ENCODE data around the gene ASPSCR1.

Gene ASPSCR1

DNA sequence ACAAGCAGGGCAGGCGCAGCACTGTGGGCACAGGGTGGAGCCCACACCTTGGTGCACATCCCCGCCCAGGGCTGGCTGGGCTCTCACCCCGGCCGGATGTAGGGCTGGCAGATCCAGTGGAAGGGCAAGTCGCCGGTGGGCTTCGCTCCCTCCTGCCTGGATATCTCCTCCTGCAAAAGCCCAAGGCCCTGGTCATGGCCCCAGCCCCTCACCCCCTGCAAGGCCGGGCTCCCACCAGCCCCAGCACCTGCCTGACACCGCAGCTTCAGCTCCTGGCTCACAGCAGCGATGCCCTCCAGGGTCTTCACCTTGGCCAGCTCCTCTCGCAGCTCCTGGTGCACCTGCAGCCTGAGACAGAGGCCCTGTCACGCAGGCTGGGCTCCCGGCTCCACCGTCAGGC is 83.2 kb downstream of the ASPSCR1 start:
- Histone ChIP-seq H2BK120ac (ENCODE audit: low read depth, low read length) (no peak overlapping the region), H3K9ac (ENCODE audit: low read depth, low read length, poor library complexity) (no peak overlapping the region), H2AK5ac (ENCODE audit: low read depth, low read length) (no peak overlapping the region), H4K8ac (ENCODE audit: low read depth, low read length) (no peak overlapping the region), H3K9me3 (replicated peaks in 1 of 2; ENCODE audit: control insufficient read depth in 2 of 2, insufficient read depth in 1 of 2, low read depth in 1 of 2, low read length in 2 of 2) (no peaks in the 10 kb centered on the region), H3K27ac (replicated peaks; ENCODE audit: low read length) (no peak overlapping the region), H2BK15ac (ENCODE audit: low read length) (no peak overlapping the region), H2AFZ (ENCODE audit: low read length) (no peak overlapping the region), H3K79me1 (ENCODE audit: low read depth, low read length) (peaks cover 14% of the 10 kb centered on the region), H3K4me3 (ENCODE audit: low read length in 2 of 2) (no peak overlapping the region), H4K91ac (ENCODE audit: low read depth, low read length, poor library complexity) (no peak overlapping the region), H3K27me3 (ENCODE audit: control insufficient read depth in 3 of 3, insufficient read depth in 3 of 3, low read depth in 1 of 3, low read length in 3 of 3) (no peaks in the 10 kb centered on the region), H3K14ac (ENCODE audit: low read length) (no peak overlapping the region), H3K36me3 (replicated peaks in 1 of 2; ENCODE audit: control insufficient read depth in 2 of 2, insufficient read depth in 2 of 2, low read length in 2 of 2) (peaks cover 61 to 84% of the 10 kb centered on the region in 2 donors), H2BK5ac (ENCODE audit: low read length) (peak overlapping the region; percentile 13), H3K18ac (ENCODE audit: low read length) (peak overlapping the region; percentile 28), H3K23ac (ENCODE audit: low read depth, low read length, poor library complexity) (peak overlapping the region; percentile 73), H3K4ac (ENCODE audit: low read length) (no peak overlapping the region), H2BK12ac (ENCODE audit: low read length) (no peak overlapping the region), H3K4me2 (ENCODE audit: insufficient read depth, low read length, poor library complexity, severe bottlenecking) (no peak overlapping the region), H3K4me1 (ENCODE audit: control insufficient read depth in 2 of 2, insufficient read depth in 1 of 2, low read depth in 1 of 2, low read length in 2 of 2) (peaks cover 4 to 8% of the 10 kb centered on the region in 2 donors)
- no CpG with 5 or more reads among the region's 14 CpGs for WGBS, 2 donors (ENCODE audit: extremely low coverage in 2 of 2, insufficient read length in 2 of 2, insufficient replicate concordance in 1 of 2)
- no peak for DNase-seq (ENCODE audit: low spot score)

DNA sequence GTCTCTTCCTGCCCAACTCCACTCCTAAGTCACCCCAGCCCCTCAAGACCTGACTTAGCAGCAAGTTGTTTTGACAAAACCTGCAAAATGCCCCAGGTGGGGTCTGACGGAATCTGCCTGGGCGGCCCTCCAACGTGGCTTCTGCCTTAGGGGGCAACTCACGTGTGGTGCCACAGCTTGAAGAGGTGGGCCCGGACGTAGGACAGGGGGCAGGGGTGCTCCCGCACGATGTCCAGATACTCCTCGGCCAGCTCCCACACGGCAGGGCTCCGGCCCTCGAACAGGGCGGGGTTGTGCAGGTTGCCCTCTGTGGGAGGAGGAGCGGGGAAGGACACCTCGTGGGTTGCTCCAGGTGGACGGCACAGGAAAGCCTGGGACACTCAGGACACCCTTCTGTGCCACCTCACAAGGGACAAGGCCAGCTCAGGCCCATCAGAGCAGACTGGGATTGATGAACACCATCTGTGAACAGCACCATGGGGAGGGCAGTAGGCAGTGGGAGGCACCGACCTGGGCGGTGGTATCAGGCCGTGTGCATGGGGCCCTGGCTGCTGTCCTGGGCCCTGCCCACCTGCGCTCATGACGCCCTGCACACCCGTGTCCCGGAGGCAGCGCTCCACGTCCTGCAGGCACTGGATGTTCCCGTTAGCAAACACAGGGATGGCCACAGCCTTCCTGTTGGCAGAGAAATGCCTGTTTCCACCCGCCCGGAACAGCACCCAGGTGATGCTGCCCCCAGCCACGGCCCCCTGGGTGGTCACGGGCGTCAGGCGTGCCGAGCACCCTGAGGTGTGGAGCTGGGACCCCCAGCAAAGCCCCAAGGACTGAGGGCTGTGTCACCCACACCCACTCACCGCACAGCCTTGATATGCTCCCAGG is 83.9 kb downstream of the ASPSCR1 start:
- no peak overlapping the region for H3K14ac ChIP-seq (ENCODE audit: low read length)
- H2BK5ac ChIP-seq (ENCODE audit: low read length): peak overlapping the region; percentile 13
- no peak overlapping the region for H3K27ac ChIP-seq (replicated peaks; ENCODE audit: low read length)

DNA sequence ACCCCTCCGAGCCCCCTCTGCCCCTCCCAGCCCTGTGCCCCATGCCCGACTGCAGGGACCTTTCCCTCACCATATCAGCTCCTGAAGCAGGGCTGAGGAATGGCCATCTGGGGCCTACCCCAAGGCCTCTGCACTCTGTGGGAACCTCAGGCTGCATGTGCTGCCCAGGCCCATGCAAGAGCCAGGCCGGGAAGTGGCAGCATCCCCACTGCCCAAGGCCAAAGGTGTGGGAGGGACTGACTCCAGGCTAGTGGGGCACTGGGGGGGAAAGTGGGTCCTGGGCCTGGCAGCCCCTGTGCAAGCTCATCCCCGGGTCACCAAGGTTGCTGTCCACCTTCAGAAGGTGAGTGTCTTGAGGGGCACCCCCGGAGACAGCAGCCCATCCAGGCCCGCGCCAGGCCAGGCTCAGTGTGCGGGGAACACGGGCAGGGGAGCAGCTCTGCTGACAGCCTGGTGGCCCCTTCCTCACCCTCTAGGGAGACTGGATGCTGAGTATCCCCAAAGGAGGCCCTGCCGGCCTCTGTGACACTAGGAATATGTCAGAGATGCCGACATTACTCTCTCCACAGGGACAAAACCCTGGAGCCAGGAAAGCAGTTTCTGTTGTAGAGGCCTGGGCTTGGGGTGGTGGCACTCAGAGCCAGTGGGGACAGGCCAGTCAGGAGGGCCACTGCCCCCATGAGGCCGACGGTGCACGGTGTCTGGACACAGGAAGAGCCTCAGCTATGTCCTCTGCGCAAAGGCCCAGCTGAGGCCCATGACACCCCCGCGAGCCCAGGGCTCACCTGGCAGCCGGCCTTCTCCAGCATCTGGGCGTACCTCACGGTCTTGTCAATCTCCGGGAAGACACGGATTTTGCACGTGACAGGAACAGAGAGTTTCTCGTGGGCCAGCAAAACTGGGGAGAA is 84.9 kb downstream of the ASPSCR1 start:
- Histone ChIP-seq H2BK12ac (ENCODE audit: low read length) (no peak overlapping the region), H3K79me1 (ENCODE audit: low read depth, low read length) (peaks cover 12% of the 10 kb centered on the region), H3K4me1 (ENCODE audit: control insufficient read depth in 2 of 2, insufficient read depth in 1 of 2, low read depth in 1 of 2, low read length in 2 of 2) (peaks cover 7 to 8% of the 10 kb centered on the region in 2 donors), H3K18ac (ENCODE audit: low read length) (no peak overlapping the region), H2AFZ (ENCODE audit: low read length) (no peak overlapping the region), H2BK5ac (ENCODE audit: low read length) (peak overlapping the region; percentile 39), H3K14ac (ENCODE audit: low read length) (no peak overlapping the region), H2BK15ac (ENCODE audit: low read length) (no peak overlapping the region), H2BK120ac (ENCODE audit: low read depth, low read length) (no peak overlapping the region), H3K4ac (ENCODE audit: low read length) (no peak overlapping the region), H3K9ac (ENCODE audit: low read depth, low read length, poor library complexity) (no peak overlapping the region), H3K27ac (replicated peaks; ENCODE audit: low read length) (no peak overlapping the region), H2AK5ac (ENCODE audit: low read depth, low read length) (no peak overlapping the region), H3K23ac (ENCODE audit: low read depth, low read length, poor library complexity) (no peak overlapping the region), H3K4me2 (ENCODE audit: insufficient read depth, low read length, poor library complexity, severe bottlenecking) (no peak overlapping the region), H3K36me3 (replicated peaks in 1 of 2; ENCODE audit: control insufficient read depth in 2 of 2, insufficient read depth in 2 of 2, low read length in 2 of 2) (peaks cover 44 to 67% of the 10 kb centered on the region in 2 donors), H3K27me3 (ENCODE audit: control insufficient read depth in 3 of 3, insufficient read depth in 3 of 3, low read depth in 1 of 3, low read length in 3 of 3) (no peaks in the 10 kb centered on the region), H3K9me3 (replicated peaks in 1 of 2; ENCODE audit: control insufficient read depth in 2 of 2, insufficient read depth in 1 of 2, low read depth in 1 of 2, low read length in 2 of 2) (no peaks in the 10 kb centered on the region), H3K4me3 (ENCODE audit: low read length in 2 of 2) (no peak overlapping the region), H4K91ac (ENCODE audit: low read depth, low read length, poor library complexity) (no peak overlapping the region), H4K8ac (ENCODE audit: low read depth, low read length) (no peak overlapping the region)
- no CpG with 5 or more reads among the region's 24 CpGs for WGBS, 2 donors (ENCODE audit: extremely low coverage in 2 of 2, insufficient read length in 2 of 2, insufficient replicate concordance in 1 of 2)
- DNase-seq (ENCODE audit: low spot score): no peak

More for the DNA sequence above, 83.9 kb downstream of the ASPSCR1 start:
- H2BK120ac ChIP-seq (ENCODE audit: low read depth, low read length): no peak overlapping the region
- peaks cover 14% of the 10 kb centered on the region for H3K79me1 ChIP-seq (ENCODE audit: low read depth, low read length)
- peak overlapping the region; percentile 37 for H2AK5ac ChIP-seq (ENCODE audit: low read depth, low read length)
- DNase-seq (ENCODE audit: low spot score): no peak
- H4K91ac ChIP-seq (ENCODE audit: low read depth, low read length, poor library complexity): no peak overlapping the region
- WGBS, 2 donors (ENCODE audit: extremely low coverage in 2 of 2, insufficient read length in 2 of 2, insufficient replicate concordance in 1 of 2): no CpG with 5 or more reads among the region's 34 CpGs
- no peak overlapping the region for H3K4ac ChIP-seq (ENCODE audit: low read length)
- H2AFZ ChIP-seq (ENCODE audit: low read length): no peak overlapping the region
- H3K27me3 ChIP-seq (ENCODE audit: control insufficient read depth in 3 of 3, insufficient read depth in 3 of 3, low read depth in 1 of 3, low read length in 3 of 3): no peaks in the 10 kb centered on the region
- peak overlapping the region; percentile 28 for H3K18ac ChIP-seq (ENCODE audit: low read length)
- no peaks in the 10 kb centered on the region for H3K9me3 ChIP-seq (replicated peaks in 1 of 2; ENCODE audit: control insufficient read depth in 2 of 2, insufficient read depth in 1 of 2, low read depth in 1 of 2, low read length in 2 of 2)
- H3K23ac ChIP-seq (ENCODE audit: low read depth, low read length, poor library complexity): peak overlapping the region; percentile 20
- no peak overlapping the region for H2BK15ac ChIP-seq (ENCODE audit: low read length)
- H3K4me3 ChIP-seq (ENCODE audit: low read length in 2 of 2): peak overlapping the region in 1 of 2 donors; percentile 65
- H4K8ac ChIP-seq (ENCODE audit: low read depth, low read length): peak overlapping the region; percentile 65
- no peak overlapping the region for H2BK12ac ChIP-seq (ENCODE audit: low read length)
- no peak overlapping the region for H3K9ac ChIP-seq (ENCODE audit: low read depth, low read length, poor library complexity)
- H3K36me3 ChIP-seq (replicated peaks in 1 of 2; ENCODE audit: control insufficient read depth in 2 of 2, insufficient read depth in 2 of 2, low read length in 2 of 2): peaks cover 54 to 77% of the 10 kb centered on the region in 2 donors
- no peak overlapping the region for H3K4me2 ChIP-seq (ENCODE audit: insufficient read depth, low read length, poor library complexity, severe bottlenecking)
- H3K4me1 ChIP-seq (ENCODE audit: control insufficient read depth in 2 of 2, insufficient read depth in 1 of 2, low read depth in 1 of 2, low read length in 2 of 2): peaks cover 7 to 8% of the 10 kb centered on the region in 2 donors

DNA sequence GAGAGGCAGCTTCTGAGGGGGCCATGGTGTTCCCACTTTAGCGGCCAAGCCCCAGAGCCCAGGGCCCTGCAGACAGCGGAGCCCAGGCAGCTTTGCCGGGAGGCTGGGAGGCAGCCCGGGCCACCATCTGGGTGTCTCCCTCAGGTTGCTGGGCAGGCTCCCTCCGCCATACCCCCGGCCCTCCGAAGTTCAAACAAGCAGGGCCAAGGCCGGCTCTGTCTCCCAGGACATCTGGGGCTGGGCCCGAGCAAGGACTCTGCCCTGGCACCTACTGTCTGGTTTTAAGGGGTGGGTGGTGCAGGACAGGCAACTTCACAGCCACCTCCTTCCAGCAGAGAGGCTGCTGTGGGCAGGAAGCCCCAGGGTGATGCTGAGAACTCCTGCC is 85.5 kb downstream of the ASPSCR1 start:
- Histone ChIP-seq H3K4me1 (ENCODE audit: control insufficient read depth in 2 of 2, insufficient read depth in 1 of 2, low read depth in 1 of 2, low read length in 2 of 2) (peaks cover 7 to 8% of the 10 kb centered on the region in 2 donors), H2AFZ (ENCODE audit: low read length) (no peak overlapping the region), H2BK15ac (ENCODE audit: low read length) (no peak overlapping the region), H2BK12ac (ENCODE audit: low read length) (no peak overlapping the region), H2BK5ac (ENCODE audit: low read length) (no peak overlapping the region), H3K4me3 (ENCODE audit: low read length in 2 of 2) (peak overlapping the region in 1 of 2 donors; percentile 18), H3K18ac (ENCODE audit: low read length) (no peak overlapping the region), H3K14ac (ENCODE audit: low read length) (no peak overlapping the region), H3K4me2 (ENCODE audit: insufficient read depth, low read length, poor library complexity, severe bottlenecking) (no peak overlapping the region), H3K79me1 (ENCODE audit: low read depth, low read length) (peaks cover 12% of the 10 kb centered on the region), H3K9me3 (replicated peaks in 1 of 2; ENCODE audit: control insufficient read depth in 2 of 2, insufficient read depth in 1 of 2, low read depth in 1 of 2, low read length in 2 of 2) (no peaks in the 10 kb centered on the region), H2AK5ac (ENCODE audit: low read depth, low read length) (no peak overlapping the region), H3K27me3 (ENCODE audit: control insufficient read depth in 3 of 3, insufficient read depth in 3 of 3, low read depth in 1 of 3, low read length in 3 of 3) (no peaks in the 10 kb centered on the region), H3K23ac (ENCODE audit: low read depth, low read length, poor library complexity) (no peak overlapping the region), H3K4ac (ENCODE audit: low read length) (no peak overlapping the region), H3K36me3 (replicated peaks in 1 of 2; ENCODE audit: control insufficient read depth in 2 of 2, insufficient read depth in 2 of 2, low read length in 2 of 2) (peaks cover 38 to 60% of the 10 kb centered on the region in 2 donors), H4K91ac (ENCODE audit: low read depth, low read length, poor library complexity) (no peak overlapping the region), H3K9ac (ENCODE audit: low read depth, low read length, poor library complexity) (no peak overlapping the region), H2BK120ac (ENCODE audit: low read depth, low read length) (no peak overlapping the region), H3K27ac (replicated peaks; ENCODE audit: low read length) (no peak overlapping the region), H4K8ac (ENCODE audit: low read depth, low read length) (no peak overlapping the region)
- DNase-seq (ENCODE audit: low spot score): no peak
- no CpG with 5 or more reads among the region's 9 CpGs for whole genome bisulfite sequencing, 2 donors (ENCODE audit: extremely low coverage in 2 of 2, insufficient read length in 2 of 2, insufficient replicate concordance in 1 of 2)

Data from neuronal stem cell (in vitro differentiated cells).